GM23248 (cell line): ENCODE measurements around the gene DMRT1.

Source experiments
- EZH2 ChIP-seq: fragments of 200-600 bp; sonication (generic); IDR thresholded peaks from 2 replicates; pipeline ENCODE4 v1.6.1; 2018; ENCODE audit warnings: antibody characterized with exemption, mild to moderate bottlenecking; ENCODE audit not compliant: insufficient read depth, poor library complexity, severe bottlenecking
- EZH2phosphoT487 ChIP-seq: fragments of 200-600 bp; sonication (generic); IDR thresholded peaks from 2 replicates; pipeline ENCODE4 v1.6.1; 2018; ENCODE audit warnings: antibody characterized with exemption, moderate library complexity, mild to moderate bottlenecking, low read depth; ENCODE audit not compliant: insufficient read depth

GRCh38 chr9:811106-811531 lies 30.4 kb upstream of the DMRT1 start:
- TF ChIP-seq EZH2: no peak
- TF ChIP-seq EZH2phosphoT487: no peak
